ENCODE measurements around the gene PEX5L.
"Not testable (repeated sequence)": the region's sequence is repeated elsewhere in the genome, so short reads cannot be mapped to it uniquely, and the experiment has no call there.

Gene PEX5L

GRCh38 chr3:180036671-180037455, at the start of gene PEX5L:
TSS of gene PEX5L (minus strand) at chr3:180036937. CDS start at chr3:180036599, 338 bp downstream.
- DNase-seq (ENCODE audit: extremely low read depth in 1 of 2, low read depth in 1 of 2) = no peak

GRCh38 chr3:180085122-180085710, 48.5 kb upstream of the PEX5L start:
- no peak for DNase-seq (ENCODE audit: extremely low read depth in 1 of 2, low read depth in 1 of 2)

- no peak for DNase-seq (ENCODE audit: extremely low read depth in 1 of 2, low read depth in 1 of 2)
Observed at GRCh38 chr3:180082699-180083098, 46.0 kb upstream of the PEX5L start.

GRCh38 chr3:180078592-180078991, 41.9 kb upstream of the PEX5L start:
- no peak for DNase-seq (ENCODE audit: extremely low read depth in 1 of 2, low read depth in 1 of 2)

- no peak for DNase-seq (ENCODE audit: extremely low read depth in 1 of 2, low read depth in 1 of 2)
Observed at GRCh38 chr3:180073561-180073960, 36.8 kb upstream of the PEX5L start.

GRCh38 chr3:180072786-180073185, 36.0 kb upstream of the PEX5L start:
- DNase-seq (ENCODE audit: extremely low read depth in 1 of 2, low read depth in 1 of 2) = no peak

GRCh38 chr3:180070925-180071324, 34.2 kb upstream of the PEX5L start:
- DNase-seq (ENCODE audit: extremely low read depth in 1 of 2, low read depth in 1 of 2) = no peak

- DNase-seq (ENCODE audit: extremely low read depth in 1 of 2, low read depth in 1 of 2) = no peak
Observed at GRCh38 chr3:180068023-180068422, 31.3 kb upstream of the PEX5L start.

GRCh38 chr3:180066598-180066997, 29.9 kb upstream of the PEX5L start:
- no peak for DNase-seq (ENCODE audit: extremely low read depth in 1 of 2, low read depth in 1 of 2)

GRCh38 chr3:180063783-180064182, 27.0 kb upstream of the PEX5L start:
- DNase-seq (ENCODE audit: extremely low read depth in 1 of 2, low read depth in 1 of 2) = no peak

GRCh38 chr3:180062771-180063170, 26.0 kb upstream of the PEX5L start:
- DNase-seq (ENCODE audit: extremely low read depth in 1 of 2, low read depth in 1 of 2) = no peak

- DNase-seq (ENCODE audit: extremely low read depth in 1 of 2, low read depth in 1 of 2) = no peak
Observed at GRCh38 chr3:180059356-180059755, 22.6 kb upstream of the PEX5L start.

GRCh38 chr3:180058238-180058637, 21.5 kb upstream of the PEX5L start:
- DNase-seq (ENCODE audit: extremely low read depth in 1 of 2, low read depth in 1 of 2) = no peak

GRCh38 chr3:180055656-180056055, 18.9 kb upstream of the PEX5L start:
- not testable (repeated sequence) for DNase-seq (ENCODE audit: extremely low read depth in 1 of 2, low read depth in 1 of 2)

GRCh38 chr3:180049391-180049790, 12.7 kb upstream of the PEX5L start:
- no peak for DNase-seq (ENCODE audit: extremely low read depth in 1 of 2, low read depth in 1 of 2)

GRCh38 chr3:180048840-180049239, 12.1 kb upstream of the PEX5L start:
- no peak for DNase-seq (ENCODE audit: extremely low read depth in 1 of 2, low read depth in 1 of 2)

GRCh38 chr3:180048103-180048502, 11.4 kb upstream of the PEX5L start:
- no peak for DNase-seq (ENCODE audit: extremely low read depth in 1 of 2, low read depth in 1 of 2)

- DNase-seq (ENCODE audit: extremely low read depth in 1 of 2, low read depth in 1 of 2) = no peak
Observed at GRCh38 chr3:180040966-180041365, 4.2 kb upstream of the PEX5L start.

GRCh38 chr3:180036092-180036670, 556 bp downstream of the PEX5L start:
- DNase-seq (ENCODE audit: extremely low read depth in 1 of 2, low read depth in 1 of 2) = no peak

GRCh38 chr3:180026997-180027396, 9.7 kb downstream of the PEX5L start:
- DNase-seq (ENCODE audit: extremely low read depth in 1 of 2, low read depth in 1 of 2) = no peak

- no peak for DNase-seq (ENCODE audit: extremely low read depth in 1 of 2, low read depth in 1 of 2)
Observed at GRCh38 chr3:180018543-180018942, 18.2 kb downstream of the PEX5L start.

- no peak for DNase-seq (ENCODE audit: extremely low read depth in 1 of 2, low read depth in 1 of 2)
Observed at GRCh38 chr3:180017846-180018245, 18.9 kb downstream of the PEX5L start.

Measured in activated CD8-positive, alpha-beta memory T cell treated with anti-CD3 and anti-CD28 coated beads for 1 hour (primary cell).